ENCODE results near the gene RDX.

GRCh38 chr11:110340436-110340835, 44.0 kb upstream of the RDX start:
- no peak for TF ChIP-seq EZH2 (IDR thresholded peaks at IDR 0.05)
- TF ChIP-seq POLR2A (IDR thresholded peaks at IDR 0.05; ENCODE audit: borderline replicate concordance, extremely low read depth, insufficient read depth, insufficient read length): no peak
- TF ChIP-seq POLR2AphosphoS5 (IDR thresholded peaks at IDR 0.05; ENCODE audit: low read depth, low read length): no peak
- no peak for TF ChIP-seq REST (IDR thresholded peaks at IDR 0.05; ENCODE audit: low read depth)
- no peak for TF ChIP-seq ATF3 (IDR thresholded peaks at IDR 0.05)
- TF ChIP-seq TCF7L2 (IDR thresholded peaks at IDR 0.05; ENCODE audit: borderline replicate concordance, extremely low read depth, insufficient read depth, insufficient read length): no peak
- no peak for TF ChIP-seq CTCF (IDR thresholded peaks at IDR 0.05 in 2 of 3, conservative IDR thresholded peaks at IDR 0.05 in 1 of 3; ENCODE audit: borderline replicate concordance in 1 of 3, insufficient read depth in 1 of 3, low read depth in 2 of 3, low read length in 2 of 3)
- no peak for TF ChIP-seq SIN3A (IDR thresholded peaks at IDR 0.05; ENCODE audit: low read depth)
- no peak for TF ChIP-seq MAX (IDR thresholded peaks at IDR 0.05)
- no peak for TF ChIP-seq CEBPB (IDR thresholded peaks at IDR 0.05; ENCODE audit: low read depth)
- TF ChIP-seq RAD21 (IDR thresholded peaks at IDR 0.05; ENCODE audit: low read depth): no peak
- TF ChIP-seq CBX3 (IDR thresholded peaks at IDR 0.05; ENCODE audit: low read depth): no peak
- no peak for TF ChIP-seq ZNF274 (IDR thresholded peaks at IDR 0.05; ENCODE audit: low read depth, low read length)
